Measurements from ENCODE around the gene LDHD. TPM values are rescaled to one million over a fixed set of nuclear protein-coding genes. Genes with fewer than 3 reads are reported as not detected.

Gene LDHD
- total RNA-seq, 4 donors from 2014 or later, result 27.8 to 54.5 (median 44.2) TPM

DNA sequence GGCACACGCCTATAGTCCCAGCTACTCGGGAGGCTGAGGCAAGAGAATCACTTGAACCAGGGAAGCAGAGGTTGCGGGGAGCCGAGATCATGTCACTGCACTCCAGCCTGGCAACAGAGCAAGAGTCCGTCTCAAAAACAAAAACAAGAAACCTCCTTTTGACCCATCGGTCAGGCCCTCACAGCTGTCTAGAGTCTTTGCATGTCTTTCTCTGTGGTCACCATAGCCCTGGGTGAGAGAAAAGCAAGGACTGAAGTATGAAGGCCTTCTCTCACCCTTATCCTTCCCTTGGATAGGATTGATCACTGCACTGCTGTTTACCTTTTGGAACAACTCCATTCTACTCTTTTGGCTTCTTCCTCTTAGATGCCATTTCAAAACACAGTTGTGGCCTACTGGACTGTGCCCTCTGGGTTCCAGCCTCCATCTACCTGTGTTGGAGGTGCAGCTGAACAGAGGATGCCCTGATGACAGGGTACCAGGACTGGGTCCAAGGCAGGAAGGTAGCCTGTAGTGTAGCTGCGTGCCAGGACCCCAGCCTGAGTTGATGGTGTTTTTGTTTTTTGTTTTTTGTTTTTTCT is 37.1 kb downstream of the LDHD start:
- H3K4me1 ChIP-seq, result peaks cover 46 to 60% of the 10 kb centered on the region in 2 donors
- in situ Hi-C loops (cut with MboI; ENCODE audit: low sequenced_read_pairs in 4 of 4), result no loop called here
- ATAC-seq, result no peak

DNA sequence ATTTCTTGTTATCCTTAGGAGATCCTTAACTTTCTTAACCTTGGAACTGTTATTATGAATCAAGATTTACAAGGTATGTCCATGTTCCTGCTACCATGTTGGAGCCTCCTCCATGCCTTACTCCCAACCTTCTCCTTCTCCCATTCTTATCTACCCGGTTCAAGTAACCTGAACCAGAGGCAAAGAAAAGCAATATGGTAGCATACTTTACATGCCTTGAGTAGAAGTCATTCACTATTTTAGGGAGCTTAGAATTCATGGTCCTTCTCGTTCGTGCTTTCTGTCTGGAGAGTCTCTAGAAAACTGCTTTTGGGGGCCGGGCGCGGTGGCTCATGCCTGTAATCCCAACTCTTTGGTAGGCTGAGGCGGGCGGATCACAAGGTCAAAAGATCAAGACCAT is 37.7 kb downstream of the LDHD start:
- Histone ChIP-seq H3K36me3 (no peaks in the 10 kb centered on the region), H3K4me1 (peaks cover 50 to 61% of the 10 kb centered on the region in 2 donors), H3K27me3 (no peaks in the 10 kb centered on the region), H3K9me3 (no peaks in the 10 kb centered on the region), H3K27ac (peak overlapping the region in 1 of 4 donors; percentile 17), H3K4me3 (no peak overlapping the region)
- TF ChIP-seq POLR2A (IDR thresholded peaks at IDR 0.05), result no peak
- TF ChIP-seq, protein P1, sequence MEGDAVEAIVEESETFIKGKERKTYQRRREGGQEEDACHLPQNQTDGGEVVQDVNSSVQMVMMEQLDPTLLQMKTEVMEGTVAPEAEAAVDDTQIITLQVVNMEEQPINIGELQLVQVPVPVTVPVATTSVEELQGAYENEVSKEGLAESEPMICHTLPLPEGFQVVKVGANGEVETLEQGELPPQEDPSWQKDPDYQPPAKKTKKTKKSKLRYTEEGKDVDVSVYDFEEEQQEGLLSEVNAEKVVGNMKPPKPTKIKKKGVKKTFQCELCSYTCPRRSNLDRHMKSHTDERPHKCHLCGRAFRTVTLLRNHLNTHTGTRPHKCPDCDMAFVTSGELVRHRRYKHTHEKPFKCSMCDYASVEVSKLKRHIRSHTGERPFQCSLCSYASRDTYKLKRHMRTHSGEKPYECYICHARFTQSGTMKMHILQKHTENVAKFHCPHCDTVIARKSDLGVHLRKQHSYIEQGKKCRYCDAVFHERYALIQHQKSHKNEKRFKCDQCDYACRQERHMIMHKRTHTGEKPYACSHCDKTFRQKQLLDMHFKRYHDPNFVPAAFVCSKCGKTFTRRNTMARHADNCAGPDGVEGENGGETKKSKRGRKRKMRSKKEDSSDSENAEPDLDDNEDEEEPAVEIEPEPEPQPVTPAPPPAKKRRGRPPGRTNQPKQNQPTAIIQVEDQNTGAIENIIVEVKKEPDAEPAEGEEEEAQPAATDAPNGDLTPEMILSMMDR (IDR thresholded peaks at IDR 0.05 in 4 of 5, conservative IDR thresholded peaks at IDR 0.05 in 1 of 5), result no peak
- ATAC-seq, result peak in 1 of 2 donors; percentile 53
- intact Hi-C loops (cut with DNase I; ENCODE audit: low total_unique reads) (no loop called here), in situ Hi-C loops (cut with MboI; ENCODE audit: low sequenced_read_pairs in 4 of 4) (no loop called here)
- DNase-seq, result no peak

More for the DNA sequence above, 37.1 kb downstream of the LDHD start:
- Histone ChIP-seq H3K36me3 (no peaks in the 10 kb centered on the region), H3K4me3 (no peak overlapping the region), H3K9me3 (no peaks in the 10 kb centered on the region), H3K27ac (no peak overlapping the region), H3K27me3 (no peaks in the 10 kb centered on the region)
- TF ChIP-seq, protein P1 (IDR thresholded peaks at IDR 0.05 in 4 of 5, conservative IDR thresholded peaks at IDR 0.05 in 1 of 5), result no peak
- no peak for DNase-seq
- intact Hi-C loops (cut with DNase I; ENCODE audit: low total_unique reads), result no loop called here

DNA sequence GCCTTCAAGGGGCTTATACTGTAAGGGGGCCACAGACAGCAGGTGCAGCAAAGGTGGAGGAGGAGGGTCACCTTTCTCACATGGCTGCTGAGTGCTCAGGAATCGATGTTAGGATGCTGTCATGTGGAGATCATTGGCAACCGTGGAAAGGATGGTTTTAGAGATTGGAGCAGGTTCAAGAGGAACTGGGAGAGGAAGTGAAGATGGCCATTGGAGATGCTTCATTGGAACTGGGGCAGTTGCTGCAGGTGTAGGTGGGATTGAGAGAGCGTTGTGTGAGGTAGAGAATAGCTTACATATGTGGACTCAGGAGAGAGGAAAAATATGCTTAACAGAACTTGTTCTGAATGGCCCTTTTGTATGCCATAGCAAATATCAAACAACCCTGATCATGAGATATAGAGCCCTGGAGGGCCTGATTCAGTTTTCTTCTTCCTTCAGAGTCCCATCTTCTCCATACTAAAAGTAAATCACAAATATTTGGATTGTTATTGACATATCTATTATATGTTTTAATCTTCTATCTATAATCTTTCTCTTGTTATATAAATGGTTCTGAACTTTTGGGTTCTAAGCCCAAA is 40.8 kb downstream of the LDHD start:
- Histone ChIP-seq H3K27ac (no peak overlapping the region), H3K4me3 (no peak overlapping the region), H3K9me3 (no peaks in the 10 kb centered on the region), H3K27me3 (no peaks in the 10 kb centered on the region), H3K4me1 (peaks cover 38 to 39% of the 10 kb centered on the region in 2 donors), H3K36me3 (no peaks in the 10 kb centered on the region)
- TF ChIP-seq POLR2A (IDR thresholded peaks at IDR 0.05), result no peak
- TF ChIP-seq, protein P1 (IDR thresholded peaks at IDR 0.05 in 4 of 5, conservative IDR thresholded peaks at IDR 0.05 in 1 of 5), result no peak
- intact Hi-C loops (cut with DNase I; ENCODE audit: low total_unique reads), result no loop called here
- in situ Hi-C loops (cut with MboI; ENCODE audit: low sequenced_read_pairs in 4 of 4), result no loop called here
- ATAC-seq (no peak), DNase-seq (no peak)

DNA sequence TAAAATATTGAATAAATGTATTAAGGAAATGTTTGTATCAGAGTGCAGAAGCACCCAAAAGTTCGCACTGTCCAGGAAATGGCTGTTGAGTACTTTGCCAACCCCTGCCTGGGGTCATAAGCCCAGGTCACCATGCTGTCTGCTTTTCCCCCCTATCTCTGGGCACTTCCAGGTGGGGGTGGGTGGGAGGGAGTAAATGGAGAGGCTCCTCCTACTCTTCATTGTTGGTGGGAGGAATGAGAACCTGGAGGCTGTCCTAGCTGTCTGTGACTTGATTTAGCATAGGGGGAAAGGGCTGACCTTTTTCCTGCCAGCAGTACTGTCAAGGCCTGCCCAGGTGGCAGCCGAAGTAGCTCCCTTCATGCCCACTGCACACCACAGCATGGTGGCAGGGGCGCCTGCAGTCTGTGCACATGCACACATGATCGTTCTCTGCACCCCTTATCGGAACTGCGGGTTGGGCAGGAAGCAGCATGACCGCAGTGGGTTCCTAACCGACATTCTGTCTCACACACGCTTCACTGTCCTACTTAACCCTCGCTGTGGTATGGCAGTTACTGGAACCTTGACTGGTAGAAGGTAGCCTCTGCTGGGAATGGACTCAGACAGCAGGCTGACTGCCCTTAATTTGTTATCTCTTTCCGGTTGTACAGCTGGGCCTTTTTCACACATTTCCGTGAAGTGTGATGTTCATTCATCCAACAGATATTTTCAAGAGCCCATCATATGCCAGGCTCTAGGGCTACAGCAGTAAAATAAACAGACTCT is 41.5 kb downstream of the LDHD start:
- no peak for DNase-seq
- H3K4me3 ChIP-seq, result no peak overlapping the region
- no peak for TF ChIP-seq POLR2A (IDR thresholded peaks at IDR 0.05)
- TF ChIP-seq, protein P1 (IDR thresholded peaks at IDR 0.05 in 4 of 5, conservative IDR thresholded peaks at IDR 0.05 in 1 of 5), result no peak
- H3K36me3 ChIP-seq, result no peaks in the 10 kb centered on the region
- no peaks in the 10 kb centered on the region for H3K9me3 ChIP-seq
- intact Hi-C loops (cut with DNase I; ENCODE audit: low total_unique reads) (no loop called here), in situ Hi-C loops (cut with MboI; ENCODE audit: low sequenced_read_pairs in 4 of 4) (no loop called here)
- peaks cover 43% of the 10 kb centered on the region in 2 donors for H3K4me1 ChIP-seq
- H3K27me3 ChIP-seq, result no peaks in the 10 kb centered on the region
- no peak for ATAC-seq
- H3K27ac ChIP-seq, result peak overlapping the region in 1 of 4 donors; percentile 39

All from gastrocnemius medialis (tissue), 4 donors.